ENCODE data around the gene ANO2. TPM values are rescaled to one million over a fixed set of nuclear protein-coding genes. Genes with fewer than 3 reads are reported as not detected.

The ANO2 gene
- total RNA-seq, 4 donors from 2014 or later, result 4.0 to 17.9 (median 5.1) TPM

- 92% methylated on average over 8 of the region's 8 CpGs for WGBS
- peaks cover 3 to 20% (median 14%) of the 10 kb centered on the region in 4 donors for H3K4me1 ChIP-seq
- H3K4me3 ChIP-seq, result no peak overlapping the region
- H3K36me3 ChIP-seq, result no peaks in the 10 kb centered on the region
- H3K9me3 ChIP-seq, result no peaks in the 10 kb centered on the region
- peaks cover 0 to 5% (median 0%) of the 10 kb centered on the region in 4 donors for H3K27me3 ChIP-seq
- peak; percentile 91 for DNase-seq (ENCODE audit: extremely low spot score)
- TF ChIP-seq POLR2A (IDR thresholded peaks at IDR 0.05; ENCODE audit: low read depth), result no peak
- no peak for TF ChIP-seq POLR2AphosphoS5 (IDR thresholded peaks at IDR 0.05)
- no peak for TF ChIP-seq CTCF (IDR thresholded peaks at IDR 0.05)
- no peak for TF ChIP-seq EP300 (IDR thresholded peaks at IDR 0.05)
- no peak overlapping the region for H3K27ac ChIP-seq (replicated peaks in 1 of 4)
- intact Hi-C loops (cut with DNase I), result no loop called here
Observed at GRCh38 chr12:5516371-5517241, 428.5 kb downstream of the ANO2 start.

- 90% methylated on average over 1 of the region's 1 CpG for WGBS
- intact Hi-C loops (cut with DNase I), result no loop called here
- H3K27ac ChIP-seq (replicated peaks in 1 of 4), result no peak overlapping the region
- no peak overlapping the region for H3K4me3 ChIP-seq
- no peak for TF ChIP-seq EP300 (IDR thresholded peaks at IDR 0.05)
- peaks cover 3 to 26% (median 19%) of the 10 kb centered on the region in 4 donors for H3K4me1 ChIP-seq
- no peaks in the 10 kb centered on the region for H3K9me3 ChIP-seq
- no peaks in the 10 kb centered on the region for H3K36me3 ChIP-seq
- H3K27me3 ChIP-seq, result peaks cover 0 to 5% (median 1%) of the 10 kb centered on the region in 4 donors
- DNase-seq (ENCODE audit: extremely low spot score), result no peak
Observed at GRCh38 chr12:5515458-5515857, 429.6 kb downstream of the ANO2 start.

GRCh38 chr12:5514545-5514944 lies 430.5 kb downstream of the ANO2 start:
- Histone ChIP-seq H3K27ac (replicated peaks in 1 of 4) (no peak overlapping the region), H3K36me3 (no peaks in the 10 kb centered on the region), H3K4me1 (peaks cover 3 to 26% (median 19%) of the 10 kb centered on the region in 4 donors), H3K27me3 (peaks cover 0 to 7% (median 3%) of the 10 kb centered on the region in 4 donors), H3K9me3 (no peaks in the 10 kb centered on the region), H3K4me3 (no peak overlapping the region)
- intact Hi-C loops (cut with DNase I), result no loop called here
- no peak for TF ChIP-seq EP300 (IDR thresholded peaks at IDR 0.05)
- TF ChIP-seq CTCF (IDR thresholded peaks at IDR 0.05), result no peak
- TF ChIP-seq POLR2AphosphoS5 (IDR thresholded peaks at IDR 0.05), result no peak
- no peak for TF ChIP-seq POLR2A (IDR thresholded peaks at IDR 0.05; ENCODE audit: low read depth)
- DNase-seq (ENCODE audit: extremely low spot score), result no peak
- WGBS, result 86% methylated on average over 4 of the region's 4 CpGs

- intact Hi-C loops (cut with DNase I), result no loop called here
Observed at GRCh38 chr12:5514016-5514415, 431.0 kb downstream of the ANO2 start.

More at GRCh38 chr12:5514016-5514415, 431.0 kb downstream of the ANO2 start:
- Histone ChIP-seq H3K4me3 (no peak overlapping the region), H3K27me3 (peaks cover 0 to 7% (median 3%) of the 10 kb centered on the region in 4 donors), H3K9me3 (no peaks in the 10 kb centered on the region), H3K27ac (replicated peaks in 1 of 4) (no peak overlapping the region), H3K4me1 (peaks cover 3 to 26% (median 19%) of the 10 kb centered on the region in 4 donors), H3K36me3 (no peaks in the 10 kb centered on the region)
- WGBS, result 72% methylated on average over 6 of the region's 6 CpGs
- DNase-seq (ENCODE audit: extremely low spot score), result no peak
- no peak for TF ChIP-seq EP300 (IDR thresholded peaks at IDR 0.05)
- TF ChIP-seq POLR2AphosphoS5 (IDR thresholded peaks at IDR 0.05), result no peak
- TF ChIP-seq POLR2A (IDR thresholded peaks at IDR 0.05; ENCODE audit: low read depth), result no peak
- no peak for TF ChIP-seq CTCF (IDR thresholded peaks at IDR 0.05)
